Uterus (tissue), 4 donors: ENCODE measurements around the gene RNF114. TPM values are rescaled to one million over a fixed set of nuclear protein-coding genes. Genes with fewer than 3 reads are reported as not detected.

Source experiments
- DNase-seq, 2 donors: peaks; one replicate each; pipeline ENCODE4 v3.0.0-alpha.2; 2019 to 2020
- H3K27ac ChIP-seq, 2 donors: fragments of 200-600 bp; sonication (generic); 1 replicate in 1 of 2; 2 replicates in 1 of 2; pipeline ENCODE4 v1.5.1; 2016 to 2018
- H3K27me3 ChIP-seq, 2 donors: fragments of 200-600 bp; sonication (generic); one replicate each; pipeline ENCODE4 v1.5.1; 2018 to 2019; ENCODE audit warnings: control low read depth in 1 of 2
- H3K36me3 ChIP-seq, 2 donors: fragments of 200-600 bp; sonication (generic); one replicate each; pipeline ENCODE4 v1.5.1; 2019; ENCODE audit warnings: control low read depth in 1 of 2
- H3K4me1 ChIP-seq, 2 donors: fragments of 200-600 bp; sonication (generic); one replicate each; pipeline ENCODE4 v1.5.1; 2018 to 2019; ENCODE audit warnings: control low read depth in 1 of 2
- H3K4me3 ChIP-seq, 2 donors: fragments of 200-600 bp; sonication (generic); 1 replicate in 1 of 2; 2 replicates in 1 of 2; pipeline ENCODE4 v1.5.1; 2018 to 2019; ENCODE audit warnings: mild to moderate bottlenecking in 1 of 2
- H3K9me3 ChIP-seq, 2 donors: fragments of 200-600 bp; sonication (generic); one replicate each; pipeline ENCODE4 v1.5.1; 2019; ENCODE audit warnings: control low read depth in 1 of 2
- POLR2A ChIP-seq, 2 donors: fragments of 450-650 bp; IDR thresholded peaks; one replicate each; pipeline ENCODE4 v1.6.1; 2016; ENCODE audit warnings: antibody characterized with exemption in 2 of 2, mild to moderate bottlenecking in 1 of 2, moderate library complexity in 1 of 2
- intact Hi-C: fragments of 100-400 bp; cut with DNase I; formaldehyde crosslinking; loops from one replicate; pipeline ENCODE4 v1.15.1; 2023; ENCODE audit warnings: low total_unique reads
- total RNA-seq, 4 donors: library from RNA; depleted of rRNA in 3 of 4; stranded (reverse); fragments of >200 nt in 3 of 4; gene quantifications; one replicate each; pipeline versions ENCODE4 v1.1.0 to v1.2.4, GENCODE V29; 2014 to 2023
- TF ChIP-seq, protein P1 (sequence below), 4 experiments: fragments of 200-600 bp in 2 of 4; fragments of 450-650 bp in 2 of 4; sonication (generic) in 2 of 4; IDR thresholded peaks; one replicate each; pipeline ENCODE4 v1.5.1; 2016 to 2019; ENCODE audit warnings: antibody characterized with exemption in 4 of 4, mild to moderate bottlenecking in 2 of 4, moderate library complexity in 1 of 4
- donor health status: DM: yes; HTN: yes; CAD: no.

RNF114 gene
- total RNA-seq, 4 donors from 2014 or later: 37.6 to 118 (median 88.0) TPM

DNA sequence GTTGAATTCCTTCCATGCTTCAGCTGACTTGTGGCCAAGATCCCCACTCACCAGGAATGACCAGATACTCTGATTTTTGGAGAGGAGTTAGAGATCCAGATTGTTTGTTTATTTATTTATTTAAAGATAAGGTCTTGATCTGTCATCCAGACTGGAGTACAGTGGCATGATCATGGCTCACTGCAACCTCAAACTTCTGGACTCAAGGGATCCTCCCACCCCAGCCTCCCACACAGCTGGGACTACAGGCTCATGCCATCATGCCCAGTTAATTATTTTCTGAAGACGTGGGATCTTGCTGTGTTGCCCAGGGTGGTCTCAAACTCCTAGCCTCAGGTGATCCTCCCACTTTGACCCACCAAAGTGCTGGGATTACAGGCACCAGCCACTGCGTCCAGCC is 16.7 kb upstream of the RNF114 start:
- Histone ChIP-seq H3K36me3 (no peaks in the 10 kb centered on the region), H3K9me3 (no peaks in the 10 kb centered on the region), H3K4me3 (no peak overlapping the region), H3K4me1 (peaks cover 0 to 3% of the 10 kb centered on the region in 2 donors), H3K27me3 (no peaks in the 10 kb centered on the region), H3K27ac (no peak overlapping the region)
- intact Hi-C loops: no loop called here
- DNase-seq: no peak
- TF ChIP-seq, protein P1, sequence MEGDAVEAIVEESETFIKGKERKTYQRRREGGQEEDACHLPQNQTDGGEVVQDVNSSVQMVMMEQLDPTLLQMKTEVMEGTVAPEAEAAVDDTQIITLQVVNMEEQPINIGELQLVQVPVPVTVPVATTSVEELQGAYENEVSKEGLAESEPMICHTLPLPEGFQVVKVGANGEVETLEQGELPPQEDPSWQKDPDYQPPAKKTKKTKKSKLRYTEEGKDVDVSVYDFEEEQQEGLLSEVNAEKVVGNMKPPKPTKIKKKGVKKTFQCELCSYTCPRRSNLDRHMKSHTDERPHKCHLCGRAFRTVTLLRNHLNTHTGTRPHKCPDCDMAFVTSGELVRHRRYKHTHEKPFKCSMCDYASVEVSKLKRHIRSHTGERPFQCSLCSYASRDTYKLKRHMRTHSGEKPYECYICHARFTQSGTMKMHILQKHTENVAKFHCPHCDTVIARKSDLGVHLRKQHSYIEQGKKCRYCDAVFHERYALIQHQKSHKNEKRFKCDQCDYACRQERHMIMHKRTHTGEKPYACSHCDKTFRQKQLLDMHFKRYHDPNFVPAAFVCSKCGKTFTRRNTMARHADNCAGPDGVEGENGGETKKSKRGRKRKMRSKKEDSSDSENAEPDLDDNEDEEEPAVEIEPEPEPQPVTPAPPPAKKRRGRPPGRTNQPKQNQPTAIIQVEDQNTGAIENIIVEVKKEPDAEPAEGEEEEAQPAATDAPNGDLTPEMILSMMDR (IDR thresholded peaks at IDR 0.05): no peak
- no peak for TF ChIP-seq POLR2A (IDR thresholded peaks at IDR 0.05)

DNA sequence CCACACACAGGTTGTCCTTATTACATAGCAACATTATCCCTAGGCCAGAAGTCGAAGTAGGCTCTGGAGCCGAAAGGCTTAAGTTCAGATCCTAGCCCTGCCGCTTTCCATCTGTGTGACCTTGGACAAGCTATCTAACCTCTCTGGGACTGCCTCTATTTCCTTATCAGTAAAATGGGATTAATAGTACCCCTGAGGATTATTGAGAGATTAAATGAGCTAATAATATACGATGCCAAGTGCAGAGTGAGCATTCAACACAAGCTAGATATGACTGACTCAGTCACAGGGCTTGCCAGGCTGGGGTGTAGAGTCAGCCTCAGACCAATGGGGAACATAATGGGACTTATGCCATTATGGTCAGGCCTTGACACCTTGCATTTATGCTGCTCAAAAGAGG is 11.9 kb upstream of the RNF114 start:
- intact Hi-C loops: no loop called here
- H3K27ac ChIP-seq: no peak overlapping the region
- H3K4me1 ChIP-seq: no peaks in the 10 kb centered on the region
- no peaks in the 10 kb centered on the region for H3K27me3 ChIP-seq
- no peak overlapping the region for H3K4me3 ChIP-seq
- DNase-seq: no peak
- H3K36me3 ChIP-seq: no peaks in the 10 kb centered on the region
- TF ChIP-seq, protein P1 (IDR thresholded peaks at IDR 0.05): no peak
- no peak for TF ChIP-seq POLR2A (IDR thresholded peaks at IDR 0.05)
- H3K9me3 ChIP-seq: no peaks in the 10 kb centered on the region

DNA sequence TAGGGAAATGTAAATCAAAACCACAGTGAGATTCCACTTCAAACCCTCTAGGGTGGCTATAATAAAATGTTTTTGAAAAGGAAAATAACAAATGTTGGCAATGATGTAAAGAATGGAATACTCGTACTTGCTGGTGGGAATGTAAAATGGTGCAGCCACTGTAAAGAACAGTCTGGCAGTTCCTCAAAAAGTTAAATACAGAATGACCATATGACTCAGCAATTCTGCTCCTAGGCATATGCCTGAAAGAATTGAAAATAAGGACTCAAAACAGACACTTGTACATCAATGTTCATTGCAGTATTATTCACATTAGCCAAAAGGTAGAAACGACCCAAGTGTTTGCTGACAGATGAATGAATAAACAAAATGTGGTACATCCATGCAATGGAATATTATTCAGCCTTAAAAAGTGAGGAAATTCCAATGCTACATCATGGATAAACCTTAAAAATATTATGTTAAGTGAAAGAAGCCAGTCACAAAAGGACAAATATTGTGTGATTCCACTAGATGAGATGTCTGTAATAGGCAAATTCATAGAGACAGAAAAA is 10.2 kb upstream of the RNF114 start:
- Histone ChIP-seq H3K27ac (no peak overlapping the region), H3K4me1 (no peaks in the 10 kb centered on the region), H3K4me3 (no peak overlapping the region), H3K27me3 (no peaks in the 10 kb centered on the region), H3K9me3 (no peaks in the 10 kb centered on the region), H3K36me3 (no peaks in the 10 kb centered on the region)
- intact Hi-C loops: no loop called here
- DNase-seq: no peak
- TF ChIP-seq, protein P1 (IDR thresholded peaks at IDR 0.05): no peak
- TF ChIP-seq POLR2A (IDR thresholded peaks at IDR 0.05): no peak

DNA sequence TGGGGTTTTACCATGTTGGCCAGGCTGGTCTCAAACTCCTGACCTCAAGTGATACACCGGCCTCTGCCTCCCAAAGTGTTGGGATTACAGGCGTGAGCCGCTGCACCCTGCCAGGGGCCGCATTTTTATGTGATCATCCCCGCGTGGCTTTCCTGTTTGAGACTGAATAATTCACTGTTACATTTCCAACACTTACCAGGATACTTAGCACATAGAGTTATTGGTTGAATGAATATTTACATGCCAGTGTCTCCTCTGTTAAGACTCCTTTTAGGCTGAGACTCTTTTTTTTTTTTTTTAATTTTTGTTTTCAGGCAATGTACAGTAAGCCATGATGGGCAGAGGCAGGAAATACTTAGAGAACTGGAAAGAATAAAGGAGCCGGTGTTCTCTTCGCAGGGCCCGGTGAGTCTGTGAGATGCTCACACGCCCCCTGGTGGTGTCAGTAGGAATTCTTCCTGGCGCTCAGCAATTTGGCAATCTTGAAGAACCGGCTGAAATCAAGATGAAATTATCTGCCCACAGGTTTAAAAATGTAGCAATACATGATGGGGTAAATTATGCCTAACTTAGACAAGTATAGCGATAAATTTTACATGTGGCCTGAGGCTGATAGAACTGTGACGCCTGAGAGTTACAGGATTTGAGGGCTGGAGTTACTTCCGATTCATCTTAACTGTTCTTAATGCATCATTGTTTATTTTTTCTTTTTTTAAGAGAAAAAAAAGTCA is 7.6 kb upstream of the RNF114 start:
- TF ChIP-seq, protein P1 (IDR thresholded peaks at IDR 0.05): peak; percentile 83 to 92 (median 88)
- no peak for TF ChIP-seq POLR2A (IDR thresholded peaks at IDR 0.05)
- Histone ChIP-seq H3K27me3 (no peaks in the 10 kb centered on the region), H3K4me1 (no peaks in the 10 kb centered on the region), H3K36me3 (no peaks in the 10 kb centered on the region), H3K4me3 (no peak overlapping the region), H3K27ac (peak overlapping the region; percentile 36 to 38), H3K9me3 (no peaks in the 10 kb centered on the region)
- intact Hi-C loops: no loop called here
- DNase-seq: peak; percentile 80 to 86

DNA sequence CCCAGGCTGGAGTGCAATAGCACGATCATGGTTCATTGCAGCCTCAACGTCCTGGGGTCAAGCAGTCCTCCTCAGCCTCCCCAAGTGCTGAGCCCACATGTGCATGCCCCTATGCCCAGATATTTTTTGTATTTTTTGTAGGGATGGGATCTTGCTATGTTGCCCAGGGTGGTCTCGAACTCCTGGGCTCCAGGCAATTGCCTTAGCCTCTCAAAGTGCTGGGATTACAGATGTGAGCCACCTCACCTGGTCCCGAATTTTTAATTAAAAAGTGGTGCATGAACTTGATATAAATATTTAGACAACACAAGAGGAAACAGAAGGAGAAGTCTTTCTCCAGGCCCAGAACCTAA is 7.1 kb upstream of the RNF114 start:
- Histone ChIP-seq H3K4me1 (no peaks in the 10 kb centered on the region), H3K27me3 (no peaks in the 10 kb centered on the region), H3K27ac (no peak overlapping the region), H3K9me3 (no peaks in the 10 kb centered on the region), H3K4me3 (no peak overlapping the region), H3K36me3 (no peaks in the 10 kb centered on the region)
- TF ChIP-seq, protein P1 (IDR thresholded peaks at IDR 0.05): no peak
- TF ChIP-seq POLR2A (IDR thresholded peaks at IDR 0.05): no peak
- intact Hi-C loops: no loop called here
- DNase-seq: no peak
